K562 (cell line): Measurements from ENCODE around the gene SEPTIN2. TPM values are rescaled to one million over a fixed set of nuclear protein-coding genes. Genes with fewer than 3 reads are reported as not detected.

ENCODE experiments used
- ARID1B ChIP-seq: fragments of 450-650 bp; IDR thresholded peaks from 2 replicates; pipeline ENCODE4 v1.6.1; 2016; ENCODE audit warnings: antibody characterized with exemption, mild to moderate bottlenecking, inconsistent platforms
- CHAMP1 ChIP-seq: fragments of 450-650 bp; IDR thresholded peaks from 2 replicates; pipeline ENCODE4 v1.6.1; 2016; ENCODE audit warnings: mild to moderate bottlenecking
- EP300 ChIP-seq: IDR thresholded peaks from 2 replicates; pipeline ENCODE4 v1.6.1; 2012; ENCODE audit warnings: low read length, improper control_type of control experiment
- EP400 ChIP-seq: fragments of 450-650 bp; IDR thresholded peaks from 2 replicates; pipeline ENCODE4 v1.6.1; 2017; ENCODE audit warnings: antibody characterized with exemption, mild to moderate bottlenecking, moderate library complexity
- HNRNPL ChIP-seq: fragments of 200-400 bp; formaldehyde crosslinking; IDR thresholded peaks from 2 replicates; pipeline ENCODE4 v1.6.1; 2017; ENCODE audit warnings: low read depth, mild to moderate bottlenecking, low read length
- L3MBTL2 ChIP-seq: fragments of 450-650 bp; IDR thresholded peaks from 2 replicates; pipeline ENCODE4 v1.6.1; 2016; ENCODE audit warnings: mild to moderate bottlenecking, moderate library complexity
- MTA3 ChIP-seq: fragments of 450-650 bp; formaldehyde crosslinking; IDR thresholded peaks from 2 replicates; pipeline ENCODE4 v1.6.1; 2017; ENCODE audit warnings: mild to moderate bottlenecking, borderline replicate concordance
- NFYB ChIP-seq: IDR thresholded peaks from 2 replicates; pipeline ENCODE4 v1.6.1; 2011; ENCODE audit warnings: mild to moderate bottlenecking, moderate library complexity; ENCODE audit not compliant: insufficient read length; ENCODE audit errors: extremely low read depth
- PRMT5 ChIP-seq: sonication (generic); formaldehyde crosslinking; IDR thresholded peaks from 2 replicates; pipeline ENCODE4 v1.5.0; 2020; ENCODE audit warnings: missing genetic modification reagents
- RAD21 ChIP-seq, 2 experiments: fragments of 250-450 bp in 1 of 2; fragments of 450-650 bp in 1 of 2; sonication (Bioruptor Pico) in 1 of 2; formaldehyde crosslinking in 1 of 2; IDR thresholded peaks in 1 of 2; conservative IDR thresholded peaks in 1 of 2; 2 replicates each; pipeline versions ENCODE4 v1.4.0 to v1.8.0; 2020 to 2022; ENCODE audit warnings: mild to moderate bottlenecking in 2 of 2, moderate library complexity in 1 of 2
- ZNF212 ChIP-seq: fragments of 450-650 bp; formaldehyde crosslinking; IDR thresholded peaks from 2 replicates; pipeline ENCODE4 v1.4.0; 2020; ENCODE audit warnings: mild to moderate bottlenecking
- ZNF347 ChIP-seq: fragments of 450-650 bp; formaldehyde crosslinking; IDR thresholded peaks from 2 replicates; pipeline ENCODE4 v1.4.0; 2020; ENCODE audit warnings: low read depth, mild to moderate bottlenecking, moderate library complexity
- ZNF354B ChIP-seq: fragments of 250-450 bp; sonication (Bioruptor Pico); IDR thresholded peaks from 2 replicates; pipeline ENCODE4 v1.4.0; 2020
- ZNF592 ChIP-seq: fragments of 450-650 bp; IDR thresholded peaks from 2 replicates; pipeline ENCODE4 v1.6.1; 2017; ENCODE audit warnings: antibody characterized with exemption, mild to moderate bottlenecking
- ZSCAN32 ChIP-seq: fragments of 450-650 bp; formaldehyde crosslinking; IDR thresholded peaks from 2 replicates; pipeline ENCODE4 v1.4.0; 2020; ENCODE audit warnings: mild to moderate bottlenecking, moderate library complexity
- polyA plus RNA-seq, 8 experiments: library from polyadenylated mRNA; depleted of rRNA in 4 of 8; stranded (reverse) in 5 of 8; unstranded in 3 of 8; fragments of >200 nt; fragmentation: Nextera tagmentation in 2 of 8; fragmentation: Illumina TruSeq in 1 of 8; extraction: Ambion mirVana in 2 of 8; extraction: Trizol in 1 of 8; gene quantifications; 2 replicates each; pipeline versions ENCODE4 v1.2.1 to v1.2.3, GENCODE V29; 2011 to 2014; ENCODE audit warnings: inconsistent platforms in 1 of 8, missing spikeins in 1 of 8
- total RNA-seq, 7 experiments: library from RNA; depleted of rRNA in 6 of 7; stranded (reverse); fragments of >200 nt in 6 of 7; fragmentation: Illumina TruSeq in 2 of 7; extraction: Trizol in 2 of 7; gene quantifications; 2 replicates each; pipeline versions ENCODE4 v1.2.1 to v1.2.3, GENCODE V29; 2011 to 2021; ENCODE audit warnings: low replicate concordance in 1 of 7
- TF ChIP-seq, protein P1 (sequence below): sonication (generic); formaldehyde crosslinking; IDR thresholded peaks from 2 replicates; pipeline ENCODE4 v1.8.0; 2022; ENCODE audit warnings: missing genetic modification reagents, mild to moderate bottlenecking, moderate library complexity, borderline replicate concordance
- TF ChIP-seq, protein P2 (sequence below): fragments of 450-650 bp; formaldehyde crosslinking; IDR thresholded peaks from 2 replicates; pipeline ENCODE4 v1.4.0; 2022; ENCODE audit warnings: mild to moderate bottlenecking, moderate library complexity

Gene SEPTIN2
- total and polyA plus RNA-seq, 9 of the 15 experiments (the other 6 are each of a cell fraction or from before 2014, with no cell fraction given), result 121 to 367 (median 166) TPM

- TF ChIP-seq ZNF592 (peak; percentile 78; the same call in 1 of the 2 replicates), ZSCAN32 (peak; percentile 90), CHAMP1 (no peak), ZNF212 (CRISPR knock-in tag) (no peak), ZNF347 (CRISPR knock-in tag) (no peak), MTA3 (0 out of 2 replicates have a peak, but pooled peaks have one; percentile 17), EP300 (peak; percentile 48; the same call in 1 of the 2 replicates), ARID1B (peak; percentile 51; the same call in 1 of the 2 replicates), ZNF354B (CRISPR knock-in tag) (no peak), NFYB (no peak), HNRNPL (no peak), L3MBTL2 (peak; percentile 80), PRMT5 (CRISPR knock-in tag) (no peak), EP400 (peak; percentile 75), RAD21 (CRISPR knock-in tag; conservative IDR thresholded peaks at IDR 0.05 in 1 of 2, IDR thresholded peaks at IDR 0.05 in 1 of 2) (0 out of 4 replicates have a peak, but pooled peaks of 1 of the 2 experiments have one; percentile 17)
- TF ChIP-seq, protein P1, sequence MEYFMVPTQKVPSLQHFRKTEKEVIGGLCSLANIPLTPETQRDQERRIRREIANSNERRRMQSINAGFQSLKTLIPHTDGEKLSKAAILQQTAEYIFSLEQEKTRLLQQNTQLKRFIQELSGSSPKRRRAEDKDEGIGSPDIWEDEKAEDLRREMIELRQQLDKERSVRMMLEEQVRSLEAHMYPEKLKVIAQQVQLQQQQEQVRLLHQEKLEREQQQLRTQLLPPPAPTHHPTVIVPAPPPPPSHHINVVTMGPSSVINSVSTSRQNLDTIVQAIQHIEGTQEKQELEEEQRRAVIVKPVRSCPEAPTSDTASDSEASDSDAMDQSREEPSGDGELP (CRISPR knock-in tag), result peak; percentile 25; the same call in 1 of the 2 replicates
- TF ChIP-seq, protein P2, sequence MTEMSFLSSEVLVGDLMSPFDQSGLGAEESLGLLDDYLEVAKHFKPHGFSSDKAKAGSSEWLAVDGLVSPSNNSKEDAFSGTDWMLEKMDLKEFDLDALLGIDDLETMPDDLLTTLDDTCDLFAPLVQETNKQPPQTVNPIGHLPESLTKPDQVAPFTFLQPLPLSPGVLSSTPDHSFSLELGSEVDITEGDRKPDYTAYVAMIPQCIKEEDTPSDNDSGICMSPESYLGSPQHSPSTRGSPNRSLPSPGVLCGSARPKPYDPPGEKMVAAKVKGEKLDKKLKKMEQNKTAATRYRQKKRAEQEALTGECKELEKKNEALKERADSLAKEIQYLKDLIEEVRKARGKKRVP (CRISPR knock-in tag), result peak; percentile 97
These were observed 36.3 kb upstream of the SEPTIN2 start (continued) for GRCh38 chr2:241279413-241279812.
